H1 (cell line): ENCODE measurements around the gene SHANK1. TPM values are rescaled to one million over a fixed set of nuclear protein-coding genes. Genes with fewer than 3 reads are reported as not detected.
A peak's percentile ranks its signal among the peaks of the same experiment; 100 is the strongest.

Experiments
- CTCF ChIA-PET: fragments of 300-600 bp; sonication (Branson Sonifier 250); formaldehyde crosslinking; loops from one replicate; lab custom pipeline; 2021; ENCODE audit not compliant: partially characterized antibody; lab: Charles Lee
- POLR2A ChIA-PET: fragments of 300-600 bp; sonication (Branson Sonifier 250); formaldehyde crosslinking; loops from one replicate; lab custom pipeline; 2021; ENCODE audit warnings: inconsistent platforms; ENCODE audit not compliant: partially characterized antibody; lab: Charles Lee
- DNase-seq, 2 experiments: peaks; one replicate each; pipeline versions ENCODE4 v3.0.0 to v3.0.0-alpha.2; 2010 to 2022; ENCODE audit warnings: low spot score in 2 of 2, low read depth in 1 of 2, mixed read lengths in 1 of 2
- FAIRE-seq: peaks from 2 replicates; lab custom pipeline; 2011; peaks lifted over from hg19 to GRCh38; lab: Jason Lieb, UNC
- H2AFZ ChIP-seq: 2 replicates; pipeline ENCODE4 v1.8.1; 2012; ENCODE audit warnings: low read length, inconsistent platforms
- H2AK5ac ChIP-seq: 2 replicates; pipeline ENCODE4 v1.6.1; 2013; ENCODE audit warnings: low read depth, low read length
- H2BK120ac ChIP-seq: replicated peaks from 2 replicates; pipeline ENCODE3; 2013; ENCODE audit warnings: low read depth, low read length, inconsistent platforms
- H2BK12ac ChIP-seq: 2 replicates; pipeline ENCODE4 v1.6.1; 2013; ENCODE audit warnings: low read depth, low read length
- H2BK15ac ChIP-seq: 2 replicates; pipeline ENCODE4 v1.6.1; 2013; ENCODE audit warnings: low read length
- H2BK20ac ChIP-seq: 2 replicates; pipeline ENCODE4 v1.6.1; 2013; ENCODE audit warnings: low read length
- H2BK5ac ChIP-seq: 2 replicates; pipeline ENCODE4 v1.6.1; 2013; ENCODE audit warnings: low read depth, low read length
- H3K14ac ChIP-seq: 2 replicates; pipeline ENCODE4 v1.6.1; 2013; ENCODE audit warnings: inconsistent platforms; ENCODE audit not compliant: insufficient read length
- H3K18ac ChIP-seq: 2 replicates; pipeline ENCODE4 v1.6.1; 2013; ENCODE audit warnings: low read length; ENCODE audit errors: extremely low read depth
- H3K23ac ChIP-seq: 2 replicates; pipeline ENCODE4 v1.6.1; 2013; ENCODE audit warnings: inconsistent platforms; ENCODE audit not compliant: insufficient read length
- H3K23me2 ChIP-seq: 2 replicates; pipeline ENCODE4 v1.6.1; 2013; ENCODE audit warnings: low read depth, low read length
- H3K27ac ChIP-seq: 2 replicates; pipeline ENCODE4 v1.6.1; 2011; ENCODE audit warnings: low read depth, low read length, inconsistent platforms
- H3K27me3 ChIP-seq, 4 experiments: replicated peaks in 1 of 4; 1 replicate in 1 of 4; 2 replicates in 3 of 4; pipeline versions ENCODE4 v1.6.1 to v1.8.1; 2011 to 2013; ENCODE audit warnings: low read length in 3 of 4, mild to moderate bottlenecking in 3 of 4, inconsistent platforms in 2 of 4, mixed read lengths in 2 of 4, moderate library complexity in 1 of 4; ENCODE audit not compliant: control insufficient read depth in 3 of 4, insufficient read depth in 3 of 4; ENCODE audit errors: extremely low read depth in 1 of 4
- H3K36me3 ChIP-seq, 4 experiments: 2 replicates each; pipeline versions ENCODE4 v1.6.1 to v1.8.1; 2011 to 2013; ENCODE audit warnings: mild to moderate bottlenecking in 4 of 4, low read length in 3 of 4, moderate library complexity in 2 of 4, control low read depth in 1 of 4, inconsistent platforms in 1 of 4; ENCODE audit not compliant: insufficient read depth in 4 of 4, control insufficient read depth in 2 of 4
- H3K4ac ChIP-seq: replicated peaks from 2 replicates; pipeline ENCODE3; 2013; ENCODE audit warnings: low read length, low read depth, mixed read lengths, inconsistent platforms; ENCODE audit not compliant: insufficient read length
- H3K4me1 ChIP-seq, 4 experiments: replicated peaks in 1 of 4; 1 replicate in 1 of 4; 2 replicates in 3 of 4; pipeline versions ENCODE4 v1.6.1 to v1.8.1; 2011 to 2013; ENCODE audit warnings: low read length in 3 of 4, inconsistent platforms in 2 of 4, mixed read lengths in 1 of 4; ENCODE audit not compliant: insufficient read depth in 4 of 4, control insufficient read depth in 3 of 4
- H3K4me2 ChIP-seq, 2 experiments: 2 replicates each; pipeline versions ENCODE4 v1.6.1 to v1.8.1; 2011 to 2013; ENCODE audit warnings: low read depth in 2 of 2, low read length in 2 of 2, control low read depth in 1 of 2, inconsistent platforms in 1 of 2, mild to moderate bottlenecking in 1 of 2; ENCODE audit not compliant: insufficient read depth in 1 of 2
- H3K4me3 ChIP-seq, 4 experiments: fragments of 200-600, 300-600 bp in 1 of 4; sonication (generic), shearing (Covaris generic), sonication (Bioruptor Twin) in 1 of 4; 2 replicates each; pipeline versions ENCODE4 v1.5.1 to v1.8.1; 2011 to 2016; ENCODE audit warnings: low read length in 4 of 4, low read depth in 3 of 4, control low read depth in 2 of 4, inconsistent platforms in 2 of 4, mild to moderate bottlenecking in 2 of 4, mixed read lengths in 1 of 4, moderate library complexity in 1 of 4; ENCODE audit not compliant: insufficient read depth in 2 of 4; ENCODE audit errors: extremely low read depth in 1 of 4
- H3K56ac ChIP-seq: replicated peaks from 2 replicates; pipeline ENCODE3; 2013; ENCODE audit warnings: low read depth, mild to moderate bottlenecking, mixed read lengths, low read length, inconsistent platforms; ENCODE audit not compliant: insufficient read length
- H3K79me1 ChIP-seq: 2 replicates; pipeline ENCODE4 v1.6.1; 2013; ENCODE audit warnings: low read depth, low read length, control low read depth
- H3K79me2 ChIP-seq, 2 experiments: 2 replicates each; pipeline versions ENCODE4 v1.6.1 to v1.8.1; 2012 to 2013; ENCODE audit warnings: low read length in 2 of 2, mild to moderate bottlenecking in 2 of 2, inconsistent platforms in 1 of 2; ENCODE audit not compliant: insufficient read depth in 2 of 2, control insufficient read depth in 1 of 2
- H3K9ac ChIP-seq, 4 experiments: replicated peaks in 1 of 4; 1 replicate in 1 of 4; 2 replicates in 3 of 4; pipeline versions ENCODE4 v1.6.1 to v1.8.1; 2011 to 2013; ENCODE audit warnings: low read depth in 3 of 4, low read length in 3 of 4, control low read depth in 2 of 4, mild to moderate bottlenecking in 2 of 4, moderate library complexity in 2 of 4, inconsistent platforms in 1 of 4; ENCODE audit errors: extremely low read depth in 1 of 4
- H3K9me3 ChIP-seq, 2 experiments: 2 replicates each; pipeline versions ENCODE4 v1.6.1 to v1.8.1; 2012 to 2013; ENCODE audit warnings: mild to moderate bottlenecking in 2 of 2, moderate library complexity in 2 of 2, control low read depth in 1 of 2, inconsistent platforms in 1 of 2, low read depth in 1 of 2, low read length in 1 of 2, mixed read lengths in 1 of 2; ENCODE audit not compliant: insufficient read depth in 2 of 2
- H4K20me1 ChIP-seq, 2 experiments: replicated peaks in 1 of 2; 2 replicates each; pipeline versions ENCODE3 to v1.8.1; 2011 to 2013; ENCODE audit warnings: inconsistent platforms in 2 of 2, low read length in 2 of 2, mild to moderate bottlenecking in 1 of 2; ENCODE audit not compliant: insufficient read depth in 2 of 2, control insufficient read depth in 1 of 2
- H4K5ac ChIP-seq: 2 replicates; pipeline ENCODE4 v1.6.1; 2013; ENCODE audit warnings: low read length, low read depth, mixed read lengths, inconsistent platforms; ENCODE audit not compliant: insufficient read length
- H4K8ac ChIP-seq: 2 replicates; pipeline ENCODE4 v1.8.0; 2013; ENCODE audit warnings: mild to moderate bottlenecking, moderate library complexity, low read length, inconsistent platforms; ENCODE audit not compliant: insufficient read depth; ENCODE audit errors: extremely low read depth
- H4K91ac ChIP-seq: replicated peaks from 2 replicates; pipeline ENCODE3; 2013; ENCODE audit warnings: low read length, mixed read lengths, inconsistent platforms; ENCODE audit not compliant: insufficient read length
- ATF2 ChIP-seq: IDR thresholded peaks from 2 replicates; pipeline ENCODE4 v1.6.1; 2012; ENCODE audit warnings: low read length, inconsistent platforms
- CTBP2 ChIP-seq: IDR thresholded peaks from 2 replicates; pipeline ENCODE4 v1.7.0; 2011; ENCODE audit warnings: borderline replicate concordance, mild to moderate bottlenecking, moderate library complexity, mixed read lengths, low read length; ENCODE audit not compliant: insufficient read depth, insufficient read length
- TAF7 ChIP-seq: optimal IDR thresholded peaks from 2 replicates; pipeline ENCODE3; 2011; ENCODE audit warnings: low read depth, mild to moderate bottlenecking, inconsistent platforms, low read length, moderate library complexity, borderline replicate concordance
- WGBS, 2 experiments: shearing (Covaris generic) in 1 of 2; methylation state at CpG; one replicate each; pipeline versions ENCODE4 v1.1.6 to v1.1.7; 2013 to 2015; ENCODE audit warnings: low lambda C conversion rate in 2 of 2, mixed read lengths in 2 of 2, inconsistent platforms in 1 of 2, low coverage in 1 of 2, missing lambda C conversion rate in 1 of 2; ENCODE audit not compliant: insufficient replicate concordance in 2 of 2, insufficient coverage in 1 of 2, insufficient read length in 1 of 2; ENCODE audit errors: extremely low coverage in 1 of 2, missing lambda C conversion rate in 1 of 2; 5-methylcytosine and 5-hydroxymethylcytosine counted together
- polyA plus RNA-seq, 7 experiments: library from polyadenylated mRNA; depleted of rRNA in 3 of 7; stranded (reverse) in 5 of 7; unstranded in 2 of 7; fragments of >200 nt in 5 of 7; fragments of 200-250 nt in 2 of 7; gene quantifications; 1 replicate in 5 of 7; 2 replicates in 1 of 7; 4 replicates in 1 of 7; pipeline versions ENCODE4 v1.2.1 to v1.2.3, GENCODE V29; 2011 to 2013; ENCODE audit warnings: missing spikeins in 2 of 7, mixed read lengths in 2 of 7
- total RNA-seq: library from RNA; stranded (reverse); fragmentation: NEBNext Ultra II Directional; extraction: Animal tissue kit (Norgen Biotek cat#: 25700); gene quantifications from 2 replicates; pipeline ENCODE4 v1.2.1, GENCODE V29; 2021

SHANK1 gene
- total and polyA plus RNA-seq, 2 of the 8 experiments (the other 6 are each of a cell fraction or from before 2014, with no cell fraction given) = 1.1 to 3.7 TPM

GRCh38 chr19:50708179-50708879 is 11.3 kb downstream of the SHANK1 start:
- Histone ChIP-seq H2BK12ac (no peak overlapping the region), H3K79me1 (no peaks in the 10 kb centered on the region; the same call in 1 of the 2 replicates), H4K91ac (no peak overlapping the region), H3K79me2 (no peaks in the 10 kb centered on the region), H3K4ac (no peak overlapping the region), H4K20me1 (peaks cover 0 to 3% of the 10 kb centered on the region in 2 experiments), H2AFZ (no peak overlapping the region), H3K14ac (no peak overlapping the region), H3K4me2 (no peak overlapping the region), H2AK5ac (no peak overlapping the region), H3K4me1 (peaks cover 0 to 2% (median 0%) of the 10 kb centered on the region in 4 experiments; a peak in 4 of 7 replicates), H3K9ac (no peak overlapping the region), H3K9me3 (no peaks in the 10 kb centered on the region), H3K56ac (no peak overlapping the region), H3K23ac (no peak overlapping the region), H2BK15ac (no peak overlapping the region), H3K4me3 (no peak overlapping the region), H4K8ac (no peak overlapping the region), H2BK20ac (no peak overlapping the region), H3K27me3 (peaks cover 0 to 4% (median 2%) of the 10 kb centered on the region in 4 experiments; a peak in 3 of 7 replicates), H3K27ac (no peak overlapping the region), H4K5ac (no peak overlapping the region), H2BK120ac (no peak overlapping the region), H3K18ac (no peak overlapping the region), H3K23me2 (no peaks in the 10 kb centered on the region; the same call in 1 of the 2 replicates), H3K36me3 (no peaks in the 10 kb centered on the region; a peak in 1 of 8 replicates), H2BK5ac (no peak overlapping the region)
- ChIA-PET CTCF (interaction anchor here (0.7 to 7.0 kb wide), 6 partner anchors 8 to 171 kb away, joined by 3 to 170 read pairs (median 3); partner anchors contain the start of genes CLEC11A and SHANK1), POLR2A (interaction anchor here (0.6 to 1.1 kb wide), 2 partner anchors 71 to 92 kb away, joined by 3 read pairs; no protein-coding TSS in a partner anchor)
- DNase-seq (no peak), FAIRE-seq (peak; percentile 19)
- 90% methylated on average over 10 of the region's 12 CpGs; no CpG with 5 or more reads in 1 of the 2 experiments for WGBS, 2 experiments
- no peak for TF ChIP-seq TAF7
- no peak for TF ChIP-seq ATF2
- no peak for TF ChIP-seq CTBP2
